Esophagus mucosa (tissue), 1 donor: ENCODE data around the gene SAMHD1. TPM values are rescaled to one million over a fixed set of nuclear protein-coding genes. Genes with fewer than 3 reads are reported as not detected.
"Not testable (repeated sequence)": the region's sequence is repeated elsewhere in the genome, so short reads cannot be mapped to it uniquely, and the experiment has no call there.

Experiments
- ATAC-seq: fragments of 200-7000 bp; cut with Tn5 transposase; one replicate; pipeline ENCODE4 v1.9.1; 2020
- total RNA-seq: library from RNA; stranded (reverse); gene quantifications from one replicate; pipeline ENCODE4 v1.2.4, GENCODE V29; 2023
- donor health status: DM: yes; HTN: yes; CAD: no.

Gene SAMHD1
- total RNA-seq, 1 donor from 2014 or later, result 23.9 TPM

DNA sequence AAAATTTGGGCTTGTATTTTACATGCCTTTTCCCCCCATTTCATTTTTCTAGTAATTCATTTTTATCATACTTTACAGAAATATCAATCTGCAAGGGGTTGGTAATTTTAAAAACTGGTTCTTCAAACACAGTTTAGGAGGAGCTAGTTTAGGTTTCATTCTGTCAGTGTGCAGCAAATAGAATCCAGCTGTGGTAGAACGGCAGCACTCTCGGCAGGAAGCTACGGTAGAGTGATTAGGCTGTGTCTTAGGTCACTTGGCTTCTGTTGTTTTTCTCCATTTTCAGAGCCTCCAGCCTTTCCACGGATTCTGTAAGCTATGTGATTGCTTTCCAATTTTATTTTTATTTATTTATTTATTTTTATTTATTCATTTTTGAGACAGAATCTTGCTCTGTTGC is 42.9 kb downstream of the SAMHD1 start:
- no peak for ATAC-seq

DNA sequence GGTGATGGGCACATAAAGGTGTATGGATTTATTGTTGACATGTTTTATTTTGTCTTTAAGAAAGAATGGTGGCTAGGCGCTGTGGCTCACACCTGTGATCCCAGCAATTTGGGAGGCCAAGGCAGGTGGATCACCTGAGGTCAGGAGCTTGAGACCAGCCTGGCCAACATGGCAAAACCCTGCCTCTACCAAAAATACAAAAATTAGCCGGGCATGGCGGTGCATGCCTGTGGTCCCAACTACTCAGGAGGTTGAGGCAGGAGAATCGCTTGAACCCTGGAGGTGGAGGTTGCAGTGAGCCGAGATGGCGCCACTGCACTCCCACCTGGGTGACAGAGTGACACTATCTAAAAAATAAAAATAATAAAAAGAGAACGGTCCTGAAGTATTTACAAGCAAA is 45.4 kb downstream of the SAMHD1 start:
- not testable (repeated sequence) for ATAC-seq

DNA sequence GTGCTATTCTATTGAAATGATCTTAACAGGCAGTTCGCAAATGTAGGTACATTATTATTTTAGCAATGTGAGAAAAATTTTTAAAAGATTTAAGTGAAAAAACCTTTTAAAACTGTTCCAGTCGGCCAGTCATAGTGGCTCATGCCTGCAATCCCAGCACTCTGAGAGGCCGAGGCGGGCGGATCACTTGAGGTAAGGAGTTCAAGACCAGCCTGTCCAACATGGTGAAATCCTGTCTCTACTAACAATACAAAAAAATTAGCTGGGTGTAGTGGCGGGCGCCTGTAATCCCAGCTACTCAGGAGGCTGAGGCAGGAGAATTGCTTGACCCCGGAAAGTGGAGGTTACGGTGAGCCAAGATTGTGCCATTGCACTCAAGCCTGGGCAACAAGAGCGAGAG is 45.9 kb downstream of the SAMHD1 start:
- not testable (repeated sequence) for ATAC-seq

DNA sequence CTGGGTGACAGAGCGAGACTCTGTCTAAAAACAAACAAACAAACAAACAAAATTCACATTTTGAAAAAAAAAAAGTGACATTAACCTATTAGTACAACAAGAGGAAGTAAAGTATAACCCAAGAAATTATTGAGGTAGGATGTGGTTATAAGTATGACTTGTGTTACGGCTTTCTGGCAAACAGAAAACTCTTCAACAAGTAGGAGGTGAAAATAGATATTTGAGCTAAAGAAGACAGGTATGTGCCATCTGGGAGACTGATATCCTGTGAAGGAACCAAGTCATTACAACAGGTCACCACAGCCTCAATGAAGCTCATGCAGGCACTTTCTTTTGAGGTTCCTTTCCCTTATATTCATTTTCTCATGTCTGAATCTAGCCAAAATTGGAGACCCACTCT is 46.8 kb downstream of the SAMHD1 start:
- ATAC-seq, result no peak

DNA sequence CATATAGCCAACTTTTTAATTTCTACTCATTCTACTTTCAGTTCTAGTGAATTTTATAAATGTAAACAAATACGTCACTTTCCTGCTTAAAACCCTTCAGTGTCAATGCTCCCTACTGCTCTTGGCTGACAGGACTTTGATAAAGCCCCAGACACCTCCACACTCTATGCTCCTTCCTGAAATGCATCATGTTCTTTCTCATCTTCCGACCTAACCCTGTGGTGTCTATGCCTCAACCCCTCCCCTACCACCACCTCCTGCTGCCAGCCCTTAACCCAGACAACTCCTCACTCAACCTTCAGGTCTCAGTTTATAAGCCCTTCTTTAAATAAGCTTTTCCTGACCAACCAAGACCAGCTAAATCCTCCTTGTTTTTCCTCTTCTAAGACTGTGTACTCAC is 56.5 kb downstream of the SAMHD1 start:
- ATAC-seq, result no peak

DNA sequence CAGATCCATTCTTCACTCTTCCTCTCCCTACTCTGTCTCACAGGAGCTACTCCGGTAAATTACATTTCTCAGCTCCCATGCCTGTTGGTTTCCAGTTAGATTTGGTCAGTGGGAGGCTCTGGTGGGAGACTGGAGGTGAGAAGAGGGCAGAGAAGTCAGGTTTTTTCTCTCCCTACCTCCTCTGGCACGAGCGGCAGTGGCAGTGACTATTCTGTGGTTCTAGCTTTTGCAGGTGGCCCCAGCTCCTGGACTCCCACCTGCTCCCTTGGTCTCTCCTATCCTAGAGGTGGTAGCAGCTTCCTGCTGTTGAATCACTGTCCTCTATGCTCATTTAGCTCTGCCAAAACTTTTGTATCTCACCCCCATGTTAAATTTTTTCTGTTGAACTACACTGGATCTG is 57.7 kb downstream of the SAMHD1 start:
- no peak for ATAC-seq

DNA sequence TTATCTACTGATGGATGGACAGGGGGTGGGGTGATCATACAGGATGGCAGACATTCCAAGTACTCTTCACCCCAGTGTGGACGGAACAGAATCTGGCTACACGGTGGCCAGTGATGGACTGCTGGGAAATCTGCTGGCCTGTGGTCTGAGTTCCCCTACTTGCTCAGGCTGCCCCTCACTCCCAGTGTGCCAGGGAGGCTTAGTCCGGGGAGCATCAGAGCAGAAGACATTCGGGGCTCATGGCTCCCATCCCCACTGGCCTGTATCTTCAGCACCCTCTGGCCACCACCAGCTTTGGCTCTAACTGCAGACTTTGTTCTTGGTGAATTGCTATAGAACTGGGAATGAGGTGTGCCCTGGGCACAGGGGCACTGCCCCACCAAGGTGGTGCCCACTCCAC is 60.3 kb downstream of the SAMHD1 start:
- ATAC-seq, result no peak

DNA sequence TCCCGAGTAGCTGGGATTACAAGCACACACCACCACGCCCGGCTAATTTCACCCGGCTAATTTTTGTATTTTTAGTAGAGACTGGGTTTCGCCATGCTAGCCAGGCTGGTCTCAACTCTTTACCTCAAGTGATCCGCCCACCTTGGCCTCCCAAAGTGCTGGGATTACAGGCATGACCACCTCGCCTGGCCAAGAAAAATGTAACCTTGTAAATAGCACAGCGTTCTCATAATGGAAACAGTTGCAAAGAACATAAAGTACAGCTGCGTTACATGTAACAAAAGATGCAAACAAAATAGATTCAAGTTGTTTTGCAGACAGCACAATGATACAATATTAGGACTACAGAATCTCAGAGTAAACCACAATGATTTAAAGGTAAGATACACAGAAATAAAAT is 60.9 kb downstream of the SAMHD1 start:
- no peak for ATAC-seq

DNA sequence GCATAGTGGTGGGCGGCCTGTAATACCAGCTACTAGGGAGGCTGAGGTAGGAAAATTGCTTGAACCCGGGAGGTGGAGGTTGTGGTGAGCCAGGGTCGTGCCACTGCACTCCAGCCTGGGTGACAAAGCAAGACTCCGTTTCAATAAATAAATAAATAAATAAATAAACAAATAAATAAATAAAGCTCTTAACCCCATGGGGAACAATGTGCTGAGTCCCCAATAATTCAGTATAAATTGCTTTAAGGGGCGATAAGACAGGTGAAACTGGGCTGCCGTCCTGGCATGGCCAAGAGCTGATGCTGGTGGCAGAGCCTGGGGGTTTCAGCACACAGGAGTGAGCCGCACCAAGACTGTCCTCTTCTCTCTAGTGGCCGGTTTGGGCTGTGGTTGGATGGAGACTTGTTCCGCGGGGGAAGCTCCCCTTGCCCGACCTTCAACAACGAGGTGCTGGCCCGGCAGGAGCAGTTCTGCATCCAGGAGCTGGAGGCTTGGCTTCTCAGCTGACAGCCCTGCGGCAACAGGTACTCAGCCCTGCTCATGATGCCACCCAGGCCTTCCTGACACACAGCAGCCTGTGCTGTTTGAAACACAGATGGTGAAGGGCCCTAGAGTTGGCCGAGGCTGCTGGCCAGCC is 62.5 kb downstream of the SAMHD1 start:
- ATAC-seq, result no peak

DNA sequence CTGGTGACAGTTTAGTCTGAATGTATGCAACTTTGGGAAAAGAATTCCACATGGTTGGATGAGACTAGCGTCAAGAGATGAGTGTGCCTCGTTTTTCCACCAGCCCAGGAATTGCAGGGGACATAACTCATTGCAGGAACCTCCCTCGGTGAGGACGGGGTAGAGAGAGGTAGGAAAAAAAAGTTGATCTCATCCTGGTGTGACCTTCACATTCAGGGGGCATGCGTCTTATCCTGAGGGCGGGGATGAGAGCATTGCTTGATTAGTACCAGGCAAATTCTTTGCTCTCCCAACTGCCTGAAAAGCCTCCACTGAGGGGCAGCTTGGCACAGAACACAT is 63.8 kb downstream of the SAMHD1 start:
- ATAC-seq, result no peak

DNA sequence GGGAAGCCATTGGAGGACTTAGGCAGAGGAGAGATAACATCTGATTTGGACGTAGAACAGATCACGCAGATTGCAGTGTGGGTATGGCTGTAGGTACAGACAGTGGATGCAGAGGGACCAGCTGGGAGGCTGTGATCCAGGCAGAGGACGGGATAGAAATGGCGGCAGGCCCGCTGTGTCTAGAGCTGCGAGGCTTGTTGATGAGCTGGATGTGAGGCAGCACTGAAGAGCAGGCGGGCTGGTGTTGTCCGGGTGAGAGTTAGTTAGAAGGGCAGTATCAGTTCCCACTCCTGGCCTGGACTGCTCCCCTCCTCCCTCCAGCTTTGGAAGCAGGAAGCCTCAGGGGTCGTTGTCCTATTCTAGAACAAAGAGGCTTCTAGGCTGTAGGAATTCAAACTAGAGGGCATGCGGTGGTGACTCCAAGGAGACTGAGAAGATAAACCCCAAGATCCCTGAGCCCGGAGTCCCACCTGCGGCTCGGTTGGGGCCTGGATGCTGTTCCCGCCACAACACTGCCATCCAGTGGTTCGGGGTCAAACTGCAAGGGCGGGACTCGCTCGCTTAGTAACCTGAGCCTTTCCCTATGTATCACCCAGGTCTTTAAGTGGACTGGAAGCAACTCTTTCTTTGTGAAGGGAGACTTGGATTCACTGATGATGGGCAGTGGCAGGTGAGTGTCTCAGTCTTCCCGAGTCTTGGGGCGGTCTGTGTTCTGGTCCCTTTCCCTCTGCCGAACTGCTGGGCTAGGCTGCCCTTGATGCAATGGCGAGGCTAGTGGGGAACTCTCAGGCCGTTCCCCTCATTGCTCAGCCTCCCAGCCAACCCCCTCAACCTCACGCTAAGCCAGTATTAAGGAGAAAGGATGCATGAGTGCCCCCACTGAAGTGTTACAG is 64.4 kb downstream of the SAMHD1 start:
- peak; percentile 91 for ATAC-seq

DNA sequence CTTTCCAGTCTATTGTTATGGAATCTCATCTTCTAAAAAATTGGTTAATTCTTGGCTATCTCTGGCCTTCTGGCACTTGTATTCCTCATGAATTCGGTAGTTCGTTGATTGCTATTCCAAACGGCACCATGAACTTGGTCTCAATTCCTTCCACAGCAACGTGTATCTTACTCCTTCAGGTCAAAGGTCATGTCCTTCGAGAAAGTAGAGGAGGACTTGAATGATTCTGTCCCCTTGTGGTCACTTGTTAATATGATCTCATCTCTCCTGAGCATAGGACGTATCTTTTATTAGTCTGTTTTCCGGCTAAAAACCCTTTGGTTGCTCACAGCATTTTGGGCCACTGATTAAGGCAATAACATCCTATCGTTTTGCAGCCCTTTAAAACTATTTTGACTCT is 66.2 kb downstream of the SAMHD1 start:
- no peak for ATAC-seq

DNA sequence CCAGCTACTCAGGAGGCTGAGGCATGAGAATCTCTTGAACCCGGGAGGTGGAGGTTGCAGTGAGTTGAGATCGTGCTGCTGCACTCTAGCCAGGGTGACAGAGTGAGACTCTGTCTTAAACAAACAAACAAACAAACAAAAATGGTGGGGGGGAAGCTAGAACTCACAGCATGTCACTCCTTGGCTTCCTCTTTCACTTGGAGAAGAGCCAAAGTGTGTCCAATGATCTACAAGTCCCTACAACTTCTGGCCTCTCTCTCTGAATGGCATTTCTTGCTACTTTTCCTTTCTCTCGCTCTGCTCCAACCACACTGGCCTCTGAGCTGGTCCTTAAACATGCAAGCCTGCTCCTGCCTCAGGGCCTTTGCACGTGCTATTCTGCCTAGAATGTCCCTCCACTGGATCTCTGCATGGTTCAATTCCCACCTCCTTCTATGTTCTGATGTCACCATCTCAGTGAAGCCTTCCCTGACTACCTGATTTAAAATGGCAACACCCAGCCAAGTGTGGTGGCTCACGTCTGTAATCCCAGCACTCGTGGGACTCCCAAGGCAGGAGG is 67.5 kb downstream of the SAMHD1 start:
- no peak for ATAC-seq

DNA sequence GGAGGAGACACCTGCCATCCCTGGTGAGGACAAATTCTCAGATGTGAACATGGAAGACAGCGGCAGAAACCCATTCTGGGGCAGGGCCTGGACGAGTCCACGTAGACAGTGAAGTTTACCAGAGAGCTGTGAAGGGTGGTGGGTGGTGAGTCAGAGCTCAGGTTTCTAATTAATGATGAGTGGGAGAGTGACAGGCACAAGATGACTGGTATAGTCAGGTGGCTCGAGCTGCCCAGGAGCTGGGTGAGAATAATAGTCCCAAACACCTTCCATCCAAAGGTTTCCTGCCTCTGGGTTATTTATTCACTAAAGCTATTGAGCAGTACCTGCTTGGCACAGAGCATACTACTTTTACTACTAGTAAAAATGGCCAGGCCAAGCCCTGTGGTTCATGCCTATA is 69.6 kb downstream of the SAMHD1 start:
- peak; percentile 68 for ATAC-seq

DNA sequence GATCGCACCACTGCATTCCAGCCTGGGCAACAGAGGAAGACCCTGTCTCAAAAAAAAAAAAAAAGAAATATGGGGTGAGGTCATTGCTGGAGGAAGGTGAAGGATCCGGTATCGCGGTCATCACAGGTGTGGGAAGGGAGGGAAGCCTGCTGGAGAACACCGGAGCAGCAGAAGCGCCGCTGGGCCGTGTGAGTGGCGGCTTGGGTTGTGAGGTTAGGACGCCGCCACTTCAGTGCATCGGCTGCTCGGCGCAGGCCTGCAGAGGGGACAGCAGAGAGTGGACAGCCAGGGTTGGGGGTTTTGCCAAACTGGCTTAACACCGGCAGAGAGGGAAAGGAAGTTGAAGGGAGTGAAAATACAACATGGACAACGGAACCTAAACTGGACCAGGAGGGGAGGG is 70.2 kb downstream of the SAMHD1 start:
- no peak for ATAC-seq

DNA sequence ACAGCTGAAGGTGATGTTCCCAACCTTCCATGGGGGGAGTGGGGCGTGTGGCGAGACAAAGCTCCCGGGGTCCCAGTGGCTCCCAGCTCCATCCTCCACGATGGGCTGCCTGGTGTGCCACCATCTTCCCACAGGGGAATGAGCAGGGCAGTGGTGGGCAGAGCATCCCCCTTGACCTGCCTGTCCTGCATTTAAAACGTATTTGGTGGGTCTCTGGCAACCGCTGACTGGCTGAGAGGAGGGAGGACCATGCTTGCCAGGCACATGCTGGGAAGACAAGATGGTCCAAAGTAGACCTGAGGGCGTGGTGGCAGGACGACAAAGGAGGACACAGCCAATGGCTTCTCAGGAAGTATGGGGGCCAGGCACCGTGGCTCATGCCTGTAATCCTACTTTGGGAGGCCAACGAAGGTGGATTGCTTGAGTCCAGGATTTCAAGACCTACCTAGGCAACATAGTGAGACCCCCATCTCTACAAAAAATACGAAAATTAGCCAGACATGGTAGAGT is 70.7 kb downstream of the SAMHD1 start:
- no peak for ATAC-seq

DNA sequence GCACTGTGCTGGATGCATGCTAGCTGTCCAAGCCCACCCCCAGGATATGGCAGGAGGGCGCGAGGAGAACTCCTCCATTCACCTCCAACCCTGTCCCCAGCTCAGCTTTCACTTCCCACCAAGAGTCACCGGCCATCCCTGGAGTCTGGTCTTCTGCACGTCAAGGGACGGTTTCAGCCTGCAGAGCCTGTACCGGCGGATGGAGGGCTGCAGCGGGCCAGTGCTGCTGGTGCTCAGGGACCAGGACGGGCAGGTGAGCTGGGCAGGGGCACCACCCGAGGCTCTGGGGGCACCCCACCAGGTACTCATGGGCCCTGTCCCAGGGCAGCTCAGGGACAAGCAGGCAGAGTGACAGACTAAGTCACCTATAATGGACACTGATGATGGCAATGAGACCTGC is 72.6 kb downstream of the SAMHD1 start:
- ATAC-seq, result no peak

DNA sequence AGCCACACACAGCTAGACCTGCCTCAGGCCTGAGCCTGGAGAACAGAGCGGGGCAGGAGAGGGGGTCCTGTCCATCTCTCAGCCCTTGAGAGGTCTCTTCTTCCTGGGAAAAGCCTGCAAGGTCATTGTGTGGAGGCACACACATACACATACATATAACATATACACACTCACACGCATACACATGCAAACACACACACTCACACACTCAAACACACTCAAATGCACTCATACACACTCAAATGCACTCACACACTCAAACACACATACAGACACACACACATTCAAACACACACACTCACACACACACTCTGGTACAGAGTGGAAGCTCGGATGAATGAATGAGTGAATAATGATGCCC is 75.1 kb downstream of the SAMHD1 start:
- peak; percentile 2 for ATAC-seq

DNA sequence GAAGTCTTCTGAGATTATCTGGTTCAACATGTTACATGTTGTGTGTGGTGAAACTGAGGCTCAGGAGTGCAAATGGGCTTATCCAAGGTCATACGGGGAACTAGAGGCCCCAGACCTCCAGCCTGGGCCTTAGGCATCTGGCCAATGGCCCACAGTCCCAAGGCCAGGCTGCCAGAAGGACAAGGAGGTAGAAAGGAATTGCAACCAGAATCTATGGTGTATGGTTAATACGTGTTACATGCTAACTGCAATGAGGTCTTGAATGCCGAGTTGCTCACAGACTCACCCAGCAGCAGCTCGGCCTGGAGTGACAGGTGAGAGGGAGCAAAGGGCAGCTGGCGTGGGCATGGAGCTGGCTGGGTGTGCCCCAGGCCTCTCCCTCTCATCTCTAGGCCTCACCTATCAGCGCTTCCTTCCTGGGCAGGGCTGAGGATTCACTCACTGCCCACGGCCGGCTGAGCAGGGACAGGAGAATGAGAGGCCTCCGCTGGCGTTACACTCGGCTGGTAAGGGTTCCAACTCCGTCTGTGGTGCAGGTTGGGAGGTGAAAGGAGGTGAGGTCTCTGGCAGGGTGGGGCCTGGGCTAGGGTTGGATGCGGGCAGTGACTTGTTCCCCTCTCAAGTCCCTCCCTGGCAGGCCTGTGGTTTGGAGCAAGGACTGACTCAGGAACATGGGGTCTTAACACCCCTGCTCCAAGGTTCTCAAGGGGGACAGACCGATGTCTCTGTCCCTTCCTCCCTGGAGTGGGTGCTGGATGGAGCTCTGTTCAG is 75.6 kb downstream of the SAMHD1 start, which contains the start of gene TLDC2:
TSS of gene TLDC2 (plus strand) at position 437 of the 771 bp plus-strand sequence. CDS start at position 474, 37 bp downstream.
- ATAC-seq, result peak; percentile 87

DNA sequence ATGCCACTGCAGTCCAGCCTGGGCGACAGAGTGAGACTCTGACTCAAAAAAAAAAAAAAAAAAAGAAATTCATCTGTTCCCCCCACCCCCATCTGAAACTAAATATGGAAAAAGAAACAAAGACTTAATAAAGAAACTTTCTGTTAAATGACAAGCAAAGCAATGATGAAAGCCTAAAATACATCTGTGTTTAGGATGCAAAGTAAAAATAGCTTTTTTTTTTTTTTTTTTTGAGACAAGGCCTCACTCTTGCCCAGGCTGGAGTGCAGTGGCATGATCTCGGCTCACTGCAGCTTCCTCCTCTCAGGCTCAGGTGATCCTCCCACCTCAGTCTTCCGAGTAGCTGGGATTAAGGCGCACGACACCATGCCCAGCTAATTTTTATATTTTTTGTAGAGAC is 76.4 kb downstream of the SAMHD1 start:
- ATAC-seq, result not testable (repeated sequence)

DNA sequence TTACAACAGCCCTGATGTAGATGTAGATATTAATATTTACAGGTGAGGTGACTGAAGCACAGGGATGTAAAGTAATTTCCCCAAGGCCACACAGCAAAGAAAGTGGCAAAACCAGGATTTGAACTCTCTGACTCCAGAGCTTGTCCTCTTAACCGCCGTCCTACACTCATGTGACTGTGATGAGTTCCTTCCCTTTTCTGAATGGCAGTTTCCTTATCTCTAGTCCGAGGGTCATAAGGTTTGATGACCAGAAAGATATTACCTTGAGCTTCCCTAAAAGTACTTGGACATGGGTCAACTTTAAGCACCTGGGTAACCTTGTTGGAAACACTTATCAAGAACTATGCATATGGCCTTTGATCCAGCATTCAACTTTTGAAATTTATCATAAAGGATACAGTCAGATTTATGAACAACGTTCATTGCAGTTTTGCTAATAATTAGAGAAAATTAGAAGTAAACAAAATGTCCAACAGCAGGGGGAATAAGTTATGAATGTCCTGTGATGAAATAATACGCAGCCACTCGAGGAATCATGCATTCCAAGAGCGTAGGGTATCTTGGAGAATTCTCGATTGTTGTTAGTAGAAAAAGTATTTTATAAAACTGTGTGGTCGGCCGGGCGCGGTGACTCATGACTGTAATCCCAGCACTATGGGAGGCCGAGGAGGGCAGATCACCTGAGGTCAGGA is 77.9 kb downstream of the SAMHD1 start:
- no peak for ATAC-seq

DNA sequence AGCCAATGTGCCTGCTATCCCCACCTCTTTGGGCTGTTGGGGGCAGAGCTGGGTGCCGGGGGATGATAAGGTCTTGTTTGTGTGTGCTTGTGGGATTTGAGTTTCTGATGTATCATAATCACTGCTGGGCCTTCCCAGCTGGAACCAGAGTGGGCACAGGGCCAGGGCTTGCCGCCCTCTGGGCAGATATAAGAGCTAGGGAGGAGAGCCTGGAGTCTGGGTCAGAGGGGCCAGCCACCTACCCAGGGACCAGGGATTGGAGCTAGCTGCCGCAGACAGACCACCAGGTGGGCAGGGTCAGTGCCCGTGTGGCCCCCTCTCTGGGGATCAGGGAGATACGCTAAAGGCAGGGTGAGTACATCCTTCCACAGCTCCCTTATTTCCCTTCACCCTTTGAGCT is 78.7 kb downstream of the SAMHD1 start:
- no peak for ATAC-seq
